Astrocyte of the cerebellum (primary cell): Measurements from ENCODE around the gene DNHD1.

ENCODE experiments used
- DNase-seq: peaks from one replicate; pipeline ENCODE4 v3.0.0-alpha.2; 2011; ENCODE audit warnings: low read depth
- H3K4me3 ChIP-seq: 2 replicates; pipeline ENCODE4 v1.5.1; 2011; ENCODE audit warnings: mild to moderate bottlenecking, low read depth, low read length, moderate library complexity
- CTCF ChIP-seq: IDR thresholded peaks from 2 replicates; pipeline ENCODE4 v1.5.1; 2012; ENCODE audit warnings: low read length, low read depth, moderate library complexity, mild to moderate bottlenecking; ENCODE audit errors: missing control alignments
- in situ Hi-C: cut with HindIII; loops from 2 replicates; pipeline ENCODE4 v1.10.0; 2017; ENCODE audit warnings: low sequenced_read_pairs

Gene DNHD1

GRCh38 chr11:6611963-6612212 lies 114.8 kb downstream of the DNHD1 start:
- in situ Hi-C loops: no loop called here
- peak overlapping the region; percentile 77 for H3K4me3 ChIP-seq
- no peak for DNase-seq
- no peak for TF ChIP-seq CTCF

GRCh38 chr11:6612213-6613041 lies 115.3 kb downstream of the DNHD1 start, which contains the start of gene TAF10:
TAF10 (minus strand) TSS chr11:6612216; CDS start chr11:6612189, 27 bp downstream.
- peak; percentile 89 for DNase-seq
- peak within 1 kb of the TSS; percentile 77 for H3K4me3 ChIP-seq
- peak; percentile 56 for TF ChIP-seq CTCF
- in situ Hi-C loops: no loop called here

- H3K4me3 ChIP-seq: no peak overlapping the region
- no peak for DNase-seq
- in situ Hi-C loops: no loop called here
- TF ChIP-seq CTCF: no peak
These were observed 116.4 kb downstream of the DNHD1 start for GRCh38 chr11:6613496-6613895.

GRCh38 chr11:6614446-6614845 lies 117.4 kb downstream of the DNHD1 start:
- in situ Hi-C loops: no loop called here
- no peak for DNase-seq
- no peak overlapping the region for H3K4me3 ChIP-seq
- no peak for TF ChIP-seq CTCF

GRCh38 chr11:6615046-6615445 lies 118.0 kb downstream of the DNHD1 start:
- no peak for TF ChIP-seq CTCF
- in situ Hi-C loops: no loop called here
- no peak for DNase-seq
- no peak overlapping the region for H3K4me3 ChIP-seq

- DNase-seq: no peak
- TF ChIP-seq CTCF: no peak
These were observed 119.0 kb downstream of the DNHD1 start for GRCh38 chr11:6615882-6616585.

More at GRCh38 chr11:6615882-6616585, 119.0 kb downstream of the DNHD1 start:
- in situ Hi-C loops: no loop called here
- H3K4me3 ChIP-seq: no peak overlapping the region
